Activated CD8-positive, alpha-beta T cell treated with anti-CD3 and anti-CD28 coated beads for 36 hours (primary cell): ENCODE results near the gene GAPDHS. TPM values are rescaled to one million over a fixed set of nuclear protein-coding genes. Genes with fewer than 3 reads are reported as not detected.

ENCODE experiments used
- ATAC-seq: fragments of 200-7000 bp; cut with Tn5 transposase; one replicate; pipeline ENCODE4 v1.10.0; 2021; ENCODE audit warnings: mild to moderate bottlenecking, moderate library complexity
- CTCF ChIA-PET: fragments of 350-600 bp; sonication (Branson Sonifier 250); formaldehyde crosslinking; loops from one replicate; lab custom pipeline; 2021; ENCODE audit warnings: antibody characterized with exemption; lab: Charles Lee
- POLR2A ChIA-PET: fragments of 350-600 bp; sonication (Branson Sonifier 250); formaldehyde crosslinking; loops from one replicate; lab custom pipeline; 2021; ENCODE audit warnings: antibody characterized with exemption; lab: Charles Lee
- DNase-seq: peaks from one replicate; pipeline ENCODE4 v3.0.0-alpha.2; 2020
- H3K27ac Mint-ChIP-seq: one replicate; pipeline ENCODE4 v1.8.0; 2021; ENCODE audit warnings: mild to moderate bottlenecking, mixed read lengths
- H3K27me3 Mint-ChIP-seq: one replicate; pipeline ENCODE4 v1.8.0; 2021; ENCODE audit warnings: mixed read lengths
- H3K36me3 Mint-ChIP-seq: one replicate; pipeline ENCODE4 v1.8.0; 2021; ENCODE audit warnings: low read depth, mixed read lengths
- H3K4me1 Mint-ChIP-seq: one replicate; pipeline ENCODE4 v1.8.0; 2021; ENCODE audit warnings: low read depth, mixed read lengths
- H3K4me3 Mint-ChIP-seq: one replicate; pipeline ENCODE4 v1.8.0; 2021; ENCODE audit warnings: mild to moderate bottlenecking, moderate library complexity, mixed read lengths
- H3K9me3 Mint-ChIP-seq: one replicate; pipeline ENCODE4 v1.8.0; 2021; ENCODE audit warnings: mixed read lengths
- intact Hi-C: fragments of 100-400 bp; cut with micrococcal nuclease; formaldehyde crosslinking; loops from one replicate; pipeline ENCODE4 v1.10.0; 2022
- total RNA-seq, 2 experiments: library from RNA; stranded (reverse); gene quantifications; one replicate each; pipeline ENCODE4 v1.2.3, GENCODE V29; 2021
- TF ChIP-seq, protein P1 (sequence below): fragments of 200-600 bp; IDR thresholded peaks from one replicate; pipeline ENCODE4 v1.8.0; 2022; ENCODE audit warnings: antibody characterized with exemption, mild to moderate bottlenecking

The GAPDHS gene
- total RNA-seq, 2 experiments from 2014 or later = not detected

DNA sequence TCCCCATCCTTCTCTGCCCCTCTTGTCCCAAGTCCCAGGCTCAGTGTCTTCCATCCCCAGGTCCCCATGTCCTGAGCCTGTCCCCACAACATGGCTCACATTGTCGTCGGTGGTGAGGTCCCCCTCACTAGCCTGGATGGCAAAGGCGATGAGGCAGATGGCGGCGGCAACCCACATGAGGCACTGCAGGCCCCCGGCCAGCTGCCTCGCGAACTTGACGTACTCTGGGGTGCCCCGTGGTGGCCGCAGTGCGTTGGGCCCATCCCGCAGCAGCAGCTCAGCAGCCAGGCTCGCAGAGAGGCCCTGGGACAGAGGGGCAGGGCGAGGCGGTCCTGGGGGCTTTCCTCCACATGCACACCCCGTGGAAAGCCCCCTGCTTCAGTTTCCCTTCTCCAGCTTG lies 29.1 kb downstream of the GAPDHS start:
- Mint-ChIP-seq H3K27me3 (peaks cover 49% of the 10 kb centered on the region), H3K36me3 (no peaks in the 10 kb centered on the region), H3K9me3 (no peaks in the 10 kb centered on the region), H3K4me1 (peaks cover 6% of the 10 kb centered on the region), H3K4me3 (no peak overlapping the region), H3K27ac (no peak overlapping the region)
- intact Hi-C loops = no loop called here
- CTCF ChIA-PET = no interaction called here
- TF ChIP-seq, protein P1, sequence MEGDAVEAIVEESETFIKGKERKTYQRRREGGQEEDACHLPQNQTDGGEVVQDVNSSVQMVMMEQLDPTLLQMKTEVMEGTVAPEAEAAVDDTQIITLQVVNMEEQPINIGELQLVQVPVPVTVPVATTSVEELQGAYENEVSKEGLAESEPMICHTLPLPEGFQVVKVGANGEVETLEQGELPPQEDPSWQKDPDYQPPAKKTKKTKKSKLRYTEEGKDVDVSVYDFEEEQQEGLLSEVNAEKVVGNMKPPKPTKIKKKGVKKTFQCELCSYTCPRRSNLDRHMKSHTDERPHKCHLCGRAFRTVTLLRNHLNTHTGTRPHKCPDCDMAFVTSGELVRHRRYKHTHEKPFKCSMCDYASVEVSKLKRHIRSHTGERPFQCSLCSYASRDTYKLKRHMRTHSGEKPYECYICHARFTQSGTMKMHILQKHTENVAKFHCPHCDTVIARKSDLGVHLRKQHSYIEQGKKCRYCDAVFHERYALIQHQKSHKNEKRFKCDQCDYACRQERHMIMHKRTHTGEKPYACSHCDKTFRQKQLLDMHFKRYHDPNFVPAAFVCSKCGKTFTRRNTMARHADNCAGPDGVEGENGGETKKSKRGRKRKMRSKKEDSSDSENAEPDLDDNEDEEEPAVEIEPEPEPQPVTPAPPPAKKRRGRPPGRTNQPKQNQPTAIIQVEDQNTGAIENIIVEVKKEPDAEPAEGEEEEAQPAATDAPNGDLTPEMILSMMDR = no peak
- POLR2A ChIA-PET = no interaction called here
- no peak for DNase-seq
- no peak for ATAC-seq

DNA sequence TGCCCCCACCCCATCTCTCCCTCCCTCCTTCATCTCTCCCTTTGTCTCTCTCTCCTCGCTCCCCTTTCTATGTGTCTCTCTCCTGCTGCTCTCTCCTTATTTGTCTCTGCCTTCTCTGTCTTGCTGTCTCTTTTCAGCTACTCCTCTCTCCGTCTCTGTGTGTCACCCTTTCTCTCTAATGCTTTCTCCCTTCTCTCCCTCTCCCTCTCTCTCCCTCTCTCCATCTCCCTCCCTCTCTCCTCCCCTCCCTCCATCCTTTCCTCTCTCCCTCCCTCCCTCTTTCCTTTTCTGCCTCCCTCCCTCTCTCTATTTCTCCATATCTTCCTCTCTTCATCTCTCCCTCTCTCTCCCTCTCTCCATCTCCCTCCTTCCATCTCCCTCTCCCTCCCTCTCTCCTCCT lies 29.5 kb downstream of the GAPDHS start:
- DNase-seq = no peak
- intact Hi-C loops = no loop called here
- H3K27me3 Mint-ChIP-seq = peaks cover 48% of the 10 kb centered on the region
- no peak overlapping the region for H3K27ac Mint-ChIP-seq
- H3K4me3 Mint-ChIP-seq = no peak overlapping the region
- peaks cover 5% of the 10 kb centered on the region for H3K4me1 Mint-ChIP-seq
- H3K36me3 Mint-ChIP-seq = no peaks in the 10 kb centered on the region
- POLR2A ChIA-PET = interaction anchor here (0.9 kb wide), 1 partner anchor 50 kb away, joined by 3 read pairs; the partner anchor contains the start of gene HAUS5
- CTCF ChIA-PET = no interaction called here
- no peaks in the 10 kb centered on the region for H3K9me3 Mint-ChIP-seq
- TF ChIP-seq, protein P1 = no peak
- no peak for ATAC-seq

DNA sequence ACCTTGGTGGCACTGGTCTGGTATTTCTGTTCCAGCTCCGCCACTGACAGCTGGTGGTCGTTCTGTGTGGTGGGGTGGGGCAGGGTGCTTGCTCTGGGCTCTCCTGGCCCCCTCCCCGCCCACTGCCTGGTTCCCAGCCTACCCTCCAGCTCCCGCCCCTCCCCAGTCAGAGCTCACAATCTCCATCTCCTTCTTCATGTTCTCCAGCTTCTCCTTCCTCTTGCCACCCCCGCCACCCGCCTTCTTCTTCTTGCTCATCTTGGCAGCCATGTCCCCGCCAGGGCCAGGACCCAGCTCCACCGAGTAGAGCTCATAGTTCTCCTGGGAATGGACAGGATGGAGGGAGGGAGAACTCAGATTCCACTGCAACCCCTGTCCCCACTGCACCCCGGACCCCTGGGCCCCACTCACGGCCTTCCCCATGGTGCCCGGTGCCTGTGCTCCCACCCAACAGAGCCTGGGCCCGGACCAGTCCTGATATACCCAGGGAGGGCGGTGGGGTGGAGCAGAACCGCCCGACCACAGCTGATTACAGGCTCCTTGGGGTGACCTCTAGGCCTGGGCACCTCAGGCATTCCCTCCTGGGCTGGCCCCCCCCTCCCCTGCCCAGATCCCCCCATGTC lies 30.1 kb downstream of the GAPDHS start, which contains the start of gene ATP4A:
Gene ATP4A, minus strand, starts transcription at position 452 of the 623 bp plus-strand sequence. Its CDS starts 29 bp downstream, at position 423.
- POLR2A ChIA-PET = interaction anchor here (0.9 kb wide), 1 partner anchor 49 kb away, joined by 3 read pairs; the partner anchor contains the start of gene HAUS5
- ATAC-seq (no peak), DNase-seq (no peak)
- Mint-ChIP-seq H3K4me3 (no peak within 1 kb of the TSS), H3K27me3 (peaks cover 46% of the 10 kb centered on the region), H3K4me1 (peaks cover 3% of the 10 kb centered on the region), H3K36me3 (no peaks in the 10 kb centered on the region), H3K9me3 (no peaks in the 10 kb centered on the region), H3K27ac (no peak within 1 kb of the TSS)
- TF ChIP-seq, protein P1 = no peak
- intact Hi-C loops = no loop called here
- CTCF ChIA-PET = no interaction called here

DNA sequence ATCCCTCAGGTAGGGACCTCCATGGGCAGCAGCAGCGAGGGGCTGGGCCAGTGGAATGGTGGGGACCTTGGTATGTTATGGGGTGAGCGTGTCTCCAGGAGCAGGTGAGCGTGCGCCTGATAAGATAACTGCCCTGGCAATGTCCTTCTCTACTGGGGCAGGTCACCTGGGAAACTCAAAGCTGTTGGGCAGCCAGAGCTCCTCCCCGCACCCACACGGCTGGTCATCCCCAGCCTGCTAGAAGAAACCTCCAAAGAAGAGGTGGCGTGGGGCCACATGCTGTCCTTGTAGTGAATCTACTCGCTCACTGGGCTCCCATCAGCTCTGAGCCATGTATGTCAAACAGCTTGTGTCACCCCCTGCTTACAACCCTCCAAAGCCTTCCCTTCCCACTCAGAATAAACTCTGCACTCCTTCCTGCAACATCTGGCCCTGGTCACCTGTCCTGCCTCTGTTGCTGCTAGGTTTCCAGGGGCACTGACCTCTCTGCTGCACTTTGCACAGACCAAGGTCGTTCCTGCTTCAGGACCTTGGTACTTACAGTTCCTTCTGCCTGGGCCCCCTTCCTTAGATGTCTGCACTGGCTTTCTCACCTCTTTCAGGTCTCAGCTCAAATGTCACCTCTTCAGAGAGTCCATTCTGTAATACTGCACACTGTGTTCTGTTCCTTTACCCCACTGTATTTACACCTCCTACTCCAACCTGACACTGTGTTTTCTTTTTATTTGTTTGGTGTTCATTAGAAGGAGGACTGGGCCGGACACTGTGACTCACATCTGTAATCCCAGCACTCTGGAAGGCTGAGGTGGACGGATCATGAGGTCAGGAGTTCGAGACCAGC lies 32.0 kb downstream of the GAPDHS start:
- no peaks in the 10 kb centered on the region for H3K36me3 Mint-ChIP-seq
- CTCF ChIA-PET = no interaction called here
- no peaks in the 10 kb centered on the region for H3K4me1 Mint-ChIP-seq

More for the DNA sequence above, 32.0 kb downstream of the GAPDHS start:
- H3K9me3 Mint-ChIP-seq = no peaks in the 10 kb centered on the region
- no peak overlapping the region for H3K27ac Mint-ChIP-seq
- no peak overlapping the region for H3K4me3 Mint-ChIP-seq
- TF ChIP-seq, protein P1 = no peak
- POLR2A ChIA-PET = no interaction called here
- DNase-seq (no peak), ATAC-seq (no peak)
- H3K27me3 Mint-ChIP-seq = peaks cover 33% of the 10 kb centered on the region
- intact Hi-C loops = no loop called here
